NCI-H748 treated with DMSO at 0.1 percent for 48 hours (cell line): ENCODE results near the gene TGIF2.
"Not testable (repeated sequence)": the region's sequence is repeated elsewhere in the genome, so short reads cannot be mapped to it uniquely, and the experiment has no call there.

Experiments
- DNase-seq: peaks from one replicate; lab custom pipeline; 2025; lab: John Stamatoyannopoulos, UW

The TGIF2 gene

DNA sequence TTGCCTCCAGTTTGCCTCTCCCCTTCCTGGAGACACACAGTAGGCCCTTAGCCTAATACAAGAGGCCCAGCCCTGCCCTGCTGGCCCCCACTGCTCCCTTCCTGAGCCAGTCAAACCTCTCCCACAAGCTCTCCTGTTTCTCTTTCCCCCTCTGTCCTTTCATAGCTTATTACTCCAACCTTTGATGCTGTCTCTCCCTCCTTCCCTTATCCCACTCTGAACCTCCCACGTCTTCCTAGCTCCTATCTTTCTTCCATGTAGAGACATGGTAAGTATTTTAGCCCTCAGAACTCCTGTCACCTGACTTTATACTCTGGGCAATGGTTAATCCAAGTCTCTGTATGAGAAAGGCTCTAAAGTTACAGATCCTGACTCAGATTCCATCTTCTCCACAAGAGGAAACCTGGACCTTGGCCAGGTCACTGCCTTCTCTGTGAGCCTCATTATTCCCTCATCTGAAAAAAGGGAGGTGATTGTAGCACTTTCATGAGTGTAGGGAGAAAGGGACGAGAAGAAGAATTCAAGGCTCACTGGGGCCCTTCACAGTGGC is 6.7 kb downstream of the TGIF2 start:
- no peak for DNase-seq

DNA sequence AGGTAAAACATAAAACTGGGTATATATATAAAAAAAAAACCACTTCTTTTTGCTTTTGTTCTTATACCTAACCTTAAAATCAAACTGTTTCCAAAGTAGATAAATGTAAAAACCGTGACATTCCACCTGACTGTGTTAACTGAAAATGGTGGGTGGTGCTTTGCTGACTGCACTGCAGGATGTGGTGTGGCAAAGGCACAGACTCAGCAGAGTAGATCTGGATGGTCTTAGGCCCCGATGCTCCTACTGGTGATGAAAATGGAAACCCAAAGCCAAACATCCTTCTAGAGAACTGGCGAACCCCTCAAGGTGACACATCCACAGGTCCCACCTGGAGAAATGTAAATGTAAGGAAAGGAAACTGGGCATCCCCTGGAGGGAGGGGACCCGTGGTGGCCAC is 8.9 kb downstream of the TGIF2 start:
- DNase-seq, result no peak

DNA sequence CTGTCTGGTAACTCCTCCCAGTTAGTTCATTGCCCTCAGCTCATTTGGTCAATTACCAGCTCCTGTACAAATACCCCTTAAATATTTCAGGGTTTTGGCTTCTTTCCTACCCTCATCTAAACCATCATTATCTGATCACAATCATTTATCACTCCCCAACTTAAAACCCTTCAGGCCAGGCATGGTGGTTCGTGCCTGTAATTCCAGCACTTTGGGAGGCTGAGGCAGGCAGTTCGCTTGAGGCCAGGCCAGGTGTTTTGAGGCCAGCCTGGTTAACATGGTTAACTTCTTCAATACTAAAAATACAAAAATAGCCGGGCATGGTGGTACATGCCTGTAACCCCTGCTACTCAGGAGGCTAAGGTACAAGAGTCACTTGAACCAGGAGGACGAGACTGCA is 9.4 kb downstream of the TGIF2 start:
- no peak for DNase-seq

DNA sequence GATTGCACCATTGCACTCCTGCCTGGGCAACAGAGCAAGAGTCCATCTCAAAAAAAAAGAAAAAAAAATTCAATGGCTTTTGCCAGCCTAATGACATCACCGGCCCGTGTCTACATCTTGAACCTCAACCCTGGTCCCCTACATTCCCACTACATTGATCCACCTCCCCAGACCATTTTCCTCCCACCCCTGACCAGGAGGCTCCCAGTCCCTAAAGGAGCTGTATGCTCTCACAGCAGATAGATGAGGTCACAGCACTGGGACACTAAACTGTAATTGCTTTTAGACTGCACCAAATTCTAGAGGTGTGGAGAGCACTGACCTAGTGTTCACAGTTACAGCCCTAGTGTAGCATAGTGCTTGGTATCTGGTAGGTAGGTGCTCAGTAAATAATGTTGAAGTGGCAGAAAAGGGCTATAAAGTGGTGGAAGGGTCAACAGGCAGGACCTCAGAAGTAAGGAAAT is 10.7 kb downstream of the TGIF2 start:
- DNase-seq, result no peak

DNA sequence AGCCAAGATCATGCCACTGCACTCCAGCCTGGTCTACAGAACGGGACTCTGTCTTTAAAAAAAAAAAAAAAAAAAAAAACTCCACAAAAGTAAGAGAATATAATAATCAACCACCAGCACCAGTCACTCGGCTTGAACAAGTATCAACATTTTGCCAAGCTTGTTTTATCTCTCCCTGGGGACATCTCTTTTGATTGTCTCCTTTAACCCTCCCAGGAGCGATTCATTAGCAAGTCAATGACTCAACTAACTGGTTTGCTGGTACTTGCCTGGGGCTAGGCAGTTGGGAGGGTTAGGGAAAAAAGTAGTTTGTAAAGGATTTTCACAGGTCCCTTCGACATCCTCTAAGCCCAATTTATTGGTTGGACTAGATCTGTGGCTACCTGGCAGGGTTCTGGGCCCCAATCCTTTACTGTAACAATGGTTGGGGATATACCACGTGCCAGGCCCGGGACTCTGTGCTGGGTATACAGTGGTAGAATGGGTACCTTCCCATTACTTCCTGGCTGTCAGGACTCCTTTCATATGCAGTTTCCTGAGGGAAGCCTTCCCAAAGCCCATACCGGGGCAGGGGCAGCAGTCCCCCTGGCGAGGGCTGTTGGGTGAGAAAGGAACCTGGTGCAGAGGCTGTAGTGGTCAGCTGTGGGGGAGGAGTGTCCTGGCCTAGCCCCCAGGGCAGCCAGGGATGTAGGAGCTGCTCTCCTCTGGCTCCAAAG is 12.2 kb downstream of the TGIF2 start:
- no peak for DNase-seq

DNA sequence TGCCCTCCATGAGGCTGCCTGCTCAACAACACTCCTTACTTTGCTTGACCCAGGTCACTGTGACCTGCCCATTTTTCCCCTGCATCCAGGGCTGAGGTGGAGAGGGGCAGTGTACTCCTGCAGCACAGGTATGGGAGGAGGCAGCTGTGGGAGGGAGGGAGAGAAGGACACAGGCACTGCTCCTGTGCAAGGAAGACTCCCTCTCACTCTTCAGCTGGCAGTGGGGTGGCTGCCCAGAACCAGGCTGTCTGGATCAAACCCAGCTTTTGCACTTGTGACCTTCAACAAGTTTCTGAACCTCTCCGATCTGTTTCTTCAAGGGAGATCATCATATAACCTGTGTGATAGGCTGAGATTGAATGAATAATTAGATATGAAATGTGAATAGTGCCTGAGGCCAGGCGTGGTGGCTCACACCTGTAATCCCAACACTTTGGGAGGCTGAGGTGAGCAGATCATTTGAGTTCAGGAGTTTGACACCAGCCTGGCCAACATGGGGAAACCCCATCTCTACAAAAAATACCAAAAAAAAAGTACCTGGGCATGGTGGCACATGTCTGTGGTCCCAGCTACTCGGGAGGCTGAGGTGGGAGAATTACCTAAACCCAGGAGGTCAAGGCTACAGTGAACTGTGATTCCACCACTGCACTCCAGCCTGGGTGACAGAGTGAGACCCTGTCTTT is 14.1 kb downstream of the TGIF2 start:
- no peak for DNase-seq

DNA sequence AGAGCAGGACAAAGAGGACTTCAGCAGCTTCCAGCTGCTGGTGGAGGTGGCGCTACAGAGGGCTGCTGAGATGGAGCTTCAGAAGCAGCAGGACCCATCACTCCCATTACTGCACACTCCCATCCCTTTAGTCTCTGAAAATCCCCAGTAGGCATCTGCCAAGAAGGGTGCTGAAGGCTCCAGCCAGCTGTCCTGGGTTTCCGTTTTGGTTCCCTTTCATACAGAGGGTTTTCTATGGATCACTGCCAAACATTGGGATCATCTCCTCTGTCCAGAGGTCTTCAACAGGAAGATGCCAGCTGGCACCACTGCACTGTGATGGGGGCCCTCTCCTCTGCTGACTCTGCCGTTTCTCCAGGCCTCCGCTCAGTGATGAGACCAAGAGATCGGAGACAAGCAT is 17.9 kb downstream of the TGIF2 start:
- no peak for DNase-seq

DNA sequence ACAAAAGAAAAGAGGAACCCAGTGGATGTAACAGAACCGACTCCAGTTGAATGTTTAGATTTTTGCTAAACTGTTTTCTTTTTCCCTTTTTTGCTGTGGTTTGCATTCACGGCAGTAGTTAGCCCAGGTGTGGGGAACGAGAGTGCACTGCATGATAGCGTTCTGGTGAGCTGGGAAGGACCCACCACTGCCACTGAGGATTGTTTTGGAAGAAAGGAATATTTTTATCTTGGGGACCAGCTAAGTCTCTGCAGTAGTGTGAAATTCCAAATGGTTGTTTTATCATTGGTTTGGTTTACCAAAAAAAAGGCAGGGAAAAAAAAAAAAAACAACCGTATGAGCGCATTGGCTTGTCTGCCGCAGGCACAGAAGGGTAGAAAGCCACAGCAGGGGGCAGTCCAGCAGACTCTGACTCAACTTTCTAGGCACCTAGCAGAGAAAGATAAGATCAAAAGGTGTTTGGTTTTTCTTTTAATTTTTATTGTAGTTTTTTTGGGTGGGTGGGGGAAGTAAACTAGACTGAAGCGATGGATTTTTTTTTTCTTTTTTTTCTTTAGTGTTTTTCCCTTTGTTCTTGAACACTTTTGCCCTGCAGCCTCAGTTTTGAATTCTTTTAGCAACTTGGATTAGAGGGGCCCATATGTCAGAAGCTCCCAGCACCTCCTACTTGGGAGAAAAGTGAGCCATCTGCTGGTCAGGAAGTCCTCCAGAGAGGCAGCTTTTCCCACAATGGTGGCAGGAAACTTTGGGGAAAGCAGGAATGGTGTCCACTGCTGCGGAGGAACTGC is 18.7 kb downstream of the TGIF2 start:
- DNase-seq, result peak; percentile 8

DNA sequence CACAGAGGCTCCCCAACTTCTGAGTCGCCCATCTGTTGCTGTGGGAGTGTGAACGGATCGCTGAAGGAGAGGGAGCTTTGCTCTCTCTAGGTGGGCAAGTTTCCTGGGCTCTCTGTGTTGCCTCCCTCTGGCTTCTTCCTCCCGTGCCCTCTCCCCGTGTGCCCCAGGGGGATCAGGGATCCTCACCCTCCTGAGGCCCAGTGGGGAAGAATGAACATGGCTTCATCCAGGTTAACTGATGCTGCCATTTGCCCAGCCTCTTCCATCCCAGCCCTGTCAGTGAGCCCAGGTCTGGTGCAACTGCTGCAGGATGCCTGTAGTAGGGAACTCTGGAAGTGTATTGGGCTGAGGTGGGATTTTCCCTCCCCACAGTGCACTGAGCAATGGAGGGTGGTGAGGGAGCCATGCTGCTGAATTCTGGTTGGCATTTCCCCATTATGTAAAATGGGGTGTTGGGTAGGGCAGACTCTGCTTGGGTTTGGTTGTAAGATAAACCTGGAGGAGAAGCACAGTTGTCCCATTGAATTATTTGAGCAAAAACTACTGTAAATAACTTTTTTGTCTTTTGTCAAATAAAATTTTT is 20.0 kb downstream of the TGIF2 start:
- DNase-seq, result no peak

DNA sequence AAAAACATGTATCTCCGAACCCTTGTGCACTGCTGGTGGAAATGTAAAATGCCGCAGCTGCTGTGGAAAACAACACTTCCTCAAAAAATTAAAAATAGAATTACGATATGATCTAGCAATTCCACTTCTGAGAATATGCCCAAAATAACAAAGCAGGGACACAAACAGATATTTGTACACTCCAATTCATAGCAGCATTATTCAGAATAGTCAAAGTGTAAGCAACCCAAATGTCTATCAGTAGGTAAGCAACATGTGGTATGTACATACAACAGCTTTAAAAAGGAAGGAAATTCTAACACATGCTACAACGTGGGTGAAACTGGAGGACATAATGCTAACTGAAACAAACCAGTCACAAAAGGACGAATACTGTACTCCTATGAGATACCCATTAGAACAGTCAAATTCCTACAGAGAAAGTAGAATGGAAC is 26.5 kb downstream of the TGIF2 start:
- DNase-seq, result no peak

DNA sequence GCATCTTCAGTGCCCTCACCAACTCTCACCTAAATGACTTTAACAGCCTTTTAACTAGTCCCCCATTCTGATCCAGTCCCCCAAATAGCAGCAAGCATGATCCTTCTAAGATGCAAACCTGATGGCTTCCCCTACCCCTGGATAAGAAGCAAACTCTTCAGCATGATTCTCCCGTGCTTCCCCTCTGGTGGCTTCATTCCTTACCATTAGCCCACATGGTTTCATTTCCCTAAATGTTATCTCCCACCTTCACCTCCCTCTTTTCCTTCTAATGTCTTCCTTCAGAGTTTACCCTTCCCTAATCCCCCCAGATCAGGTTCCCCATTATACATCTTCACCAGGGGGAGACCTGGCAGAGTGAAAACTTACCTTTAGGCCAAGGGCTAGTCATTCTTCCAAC is 28.1 kb downstream of the TGIF2 start:
- no peak for DNase-seq

DNA sequence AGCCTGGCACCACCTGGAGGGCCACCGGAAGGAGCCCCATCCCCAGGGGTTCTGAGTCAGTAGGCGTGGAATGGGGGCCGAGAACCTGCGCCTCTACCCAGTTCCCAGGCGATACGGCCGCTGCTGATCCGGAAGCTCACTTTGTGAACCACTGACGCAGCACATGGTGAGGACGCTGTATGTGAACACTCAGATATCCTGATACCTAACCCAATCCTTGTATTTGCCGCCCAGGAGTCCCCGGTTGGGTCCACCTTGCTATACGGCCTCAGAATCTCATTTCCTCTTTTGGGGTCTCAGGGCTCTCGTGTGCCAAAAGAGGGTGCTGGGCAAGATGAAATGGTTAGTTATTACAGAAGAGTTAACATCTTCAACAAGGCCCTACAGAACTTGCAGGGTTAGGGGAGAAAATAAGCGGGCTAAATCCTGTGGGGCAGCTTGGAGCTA is 31.6 kb downstream of the TGIF2 start:
- DNase-seq, result no peak

DNA sequence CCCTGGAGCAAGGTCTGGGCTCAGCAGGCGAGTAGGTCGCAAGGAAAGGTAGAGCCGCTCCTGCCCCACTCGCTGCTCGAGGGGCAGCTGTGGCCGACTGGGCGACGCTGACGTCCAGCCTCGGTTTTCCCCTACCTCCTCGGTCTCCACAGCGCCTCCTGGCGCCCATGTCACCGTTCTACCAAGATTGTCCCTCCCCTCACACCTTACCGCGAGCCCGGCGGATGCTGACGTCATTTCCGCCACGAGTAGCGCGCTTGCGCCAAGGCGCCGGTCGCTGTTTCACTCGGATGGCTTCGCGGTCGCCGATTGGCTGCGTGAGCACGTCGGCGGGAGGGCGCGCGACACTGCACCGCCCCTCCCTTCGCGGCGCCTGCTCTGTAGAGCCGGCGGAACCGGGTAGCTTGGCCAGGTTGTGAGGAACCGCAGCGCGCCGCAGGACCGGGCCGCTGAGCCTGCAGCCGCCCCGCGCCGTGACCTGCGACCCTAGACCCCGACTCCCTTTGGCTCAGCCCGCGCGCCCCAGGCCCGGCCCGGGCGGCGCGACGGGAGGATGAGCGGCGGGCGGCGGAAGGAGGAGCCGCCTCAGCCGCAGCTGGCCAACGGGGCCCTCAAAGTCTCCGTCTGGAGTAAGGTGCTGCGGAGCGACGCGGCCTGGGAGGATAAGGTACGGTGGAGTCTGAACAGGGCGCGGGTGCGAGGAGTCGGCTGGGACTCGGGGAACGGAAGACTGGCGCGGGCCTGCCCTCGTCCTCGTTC is 32.2 kb downstream of the TGIF2 start, which contains the start of gene RAB5IF:
Gene RAB5IF, plus strand, starts transcription at position 381 of the 759 bp plus-strand sequence. Its CDS starts 173 bp downstream, at position 554.
- DNase-seq, result peak; percentile 93

DNA sequence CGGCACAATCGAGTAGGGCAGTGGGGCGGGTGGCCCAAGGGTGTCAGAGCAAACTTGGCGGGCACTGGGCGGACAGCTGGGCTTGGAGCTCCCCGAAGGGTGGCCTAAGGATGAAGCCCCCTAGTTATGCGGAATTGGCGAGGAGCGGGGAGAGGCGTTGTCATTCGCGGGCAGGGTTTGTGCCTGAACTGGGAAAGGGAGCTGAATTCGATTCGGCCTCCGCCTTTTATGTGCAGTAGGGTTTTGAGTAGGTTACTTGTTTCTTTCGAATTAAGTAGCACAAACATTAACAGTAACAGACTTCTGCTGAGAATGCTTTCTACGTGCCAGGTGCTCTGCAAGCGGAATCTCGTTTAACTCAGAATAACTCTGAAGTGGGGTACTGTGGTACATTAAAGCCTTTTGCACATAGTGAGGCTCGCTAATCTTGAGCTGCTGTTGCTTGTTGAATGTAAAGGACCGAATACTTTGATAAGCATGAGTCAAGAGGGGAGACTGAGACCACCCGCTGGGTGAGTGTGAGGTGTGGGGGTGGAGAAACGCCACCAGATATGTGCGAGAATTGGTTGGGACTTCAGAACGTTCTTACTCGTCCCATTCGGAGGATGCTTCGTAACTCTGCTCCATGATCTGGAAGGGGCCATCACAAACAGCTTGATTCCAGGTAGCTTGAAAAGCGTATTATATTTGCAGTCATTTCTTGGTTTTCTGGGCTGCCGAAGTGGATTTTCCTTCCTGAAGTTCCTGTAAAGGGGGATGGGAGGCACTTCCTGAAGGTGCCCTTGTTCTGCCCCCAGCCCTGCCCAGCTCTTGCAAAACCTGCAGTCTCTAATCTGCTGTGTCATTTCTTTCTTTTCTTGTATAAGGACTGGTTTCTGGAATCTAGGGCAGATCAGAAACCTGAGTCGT is 33.0 kb downstream of the TGIF2 start:
- no peak for DNase-seq

DNA sequence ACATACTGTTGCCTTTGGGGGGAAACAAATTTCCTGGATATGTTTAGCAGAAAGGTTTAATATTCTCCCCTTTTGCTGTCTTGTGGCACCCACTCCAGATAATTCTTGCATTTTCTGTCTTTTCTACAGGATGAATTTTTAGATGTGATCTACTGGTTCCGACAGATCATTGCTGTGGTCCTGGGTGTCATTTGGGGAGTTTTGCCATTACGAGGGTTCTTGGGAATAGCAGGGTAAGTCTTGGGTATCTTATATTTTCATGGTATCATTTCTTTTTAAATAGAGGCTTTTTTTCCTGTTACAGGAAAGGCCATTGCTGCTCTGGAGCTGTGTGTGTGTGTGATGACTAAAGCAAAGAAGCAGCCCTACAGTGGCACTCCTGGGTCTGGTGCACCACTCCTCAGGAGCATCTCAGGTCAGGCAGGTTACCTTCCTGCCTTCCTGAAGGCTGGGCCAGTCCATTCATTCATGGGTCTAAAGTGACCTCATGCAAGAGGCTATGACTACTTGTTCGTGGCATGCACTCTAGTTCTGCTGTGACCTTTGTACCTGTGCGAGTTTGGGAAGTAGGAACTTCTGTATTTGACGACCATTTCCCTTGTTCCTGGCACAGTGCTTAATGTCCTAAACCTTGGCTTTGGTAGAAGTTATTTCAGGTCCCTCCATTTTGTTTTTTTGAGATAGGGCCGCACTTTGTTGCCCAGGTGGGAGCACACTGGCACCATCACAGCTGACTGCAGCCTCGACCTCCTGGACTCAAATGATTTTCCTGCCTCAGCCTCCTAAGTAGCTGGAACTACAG is 34.4 kb downstream of the TGIF2 start:
- no peak for DNase-seq

DNA sequence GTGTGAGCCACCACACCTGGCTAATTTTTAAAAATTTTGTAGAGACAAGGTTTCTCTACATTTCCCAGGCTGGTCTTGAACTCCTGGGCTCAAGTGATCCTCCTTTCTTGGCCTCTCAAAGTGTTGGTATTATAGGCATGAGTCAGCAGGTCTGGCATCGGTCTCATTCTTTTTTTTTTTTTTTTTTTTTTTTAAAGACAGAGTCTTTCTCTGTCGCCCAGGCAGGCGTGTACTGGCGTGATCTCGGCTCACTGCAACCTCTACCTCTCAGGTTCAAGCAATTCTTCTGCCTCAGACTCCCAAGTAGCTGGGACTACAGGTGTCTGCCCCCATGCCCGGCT is 35.0 kb downstream of the TGIF2 start:
- not testable (repeated sequence) for DNase-seq

DNA sequence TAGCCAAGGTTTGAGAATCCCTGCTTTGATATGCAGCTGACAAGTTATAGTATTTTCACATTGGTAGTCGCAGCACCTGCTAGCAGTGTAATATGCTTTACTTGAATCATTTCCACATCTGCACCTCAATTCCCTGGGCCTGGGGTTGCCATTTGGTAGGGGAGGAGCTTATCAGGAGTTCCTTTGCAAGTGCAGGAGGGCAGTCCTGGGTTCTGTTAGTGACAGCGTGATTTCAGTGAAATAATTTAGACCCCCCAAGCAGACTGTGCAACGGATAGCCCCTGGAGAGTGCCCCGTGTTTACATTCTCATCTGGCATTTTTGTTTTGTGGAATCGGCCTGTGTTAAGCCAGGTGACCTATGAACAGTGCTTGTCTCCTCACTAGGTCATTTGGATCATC is 38.2 kb downstream of the TGIF2 start:
- no peak for DNase-seq

DNA sequence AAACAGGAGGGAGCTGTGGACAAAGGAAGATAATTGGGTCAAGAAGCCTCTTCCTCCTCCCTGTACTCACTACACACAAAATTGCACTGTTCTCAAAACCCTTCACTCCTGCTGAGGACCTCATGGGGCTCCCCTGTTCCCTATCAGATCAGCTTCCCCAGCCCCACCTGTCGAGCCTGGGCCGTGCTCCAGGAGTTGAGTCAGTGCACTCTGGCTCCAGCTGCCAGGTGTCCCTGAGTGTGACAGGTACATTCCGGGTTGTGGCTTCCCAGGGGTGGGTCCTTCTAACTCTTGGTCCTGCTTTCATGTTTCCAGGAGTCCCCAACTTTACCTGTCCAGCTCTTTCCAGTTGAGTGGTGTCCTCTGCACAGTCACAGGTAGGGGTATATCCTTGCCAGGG is 40.6 kb downstream of the TGIF2 start:
- no peak for DNase-seq

DNA sequence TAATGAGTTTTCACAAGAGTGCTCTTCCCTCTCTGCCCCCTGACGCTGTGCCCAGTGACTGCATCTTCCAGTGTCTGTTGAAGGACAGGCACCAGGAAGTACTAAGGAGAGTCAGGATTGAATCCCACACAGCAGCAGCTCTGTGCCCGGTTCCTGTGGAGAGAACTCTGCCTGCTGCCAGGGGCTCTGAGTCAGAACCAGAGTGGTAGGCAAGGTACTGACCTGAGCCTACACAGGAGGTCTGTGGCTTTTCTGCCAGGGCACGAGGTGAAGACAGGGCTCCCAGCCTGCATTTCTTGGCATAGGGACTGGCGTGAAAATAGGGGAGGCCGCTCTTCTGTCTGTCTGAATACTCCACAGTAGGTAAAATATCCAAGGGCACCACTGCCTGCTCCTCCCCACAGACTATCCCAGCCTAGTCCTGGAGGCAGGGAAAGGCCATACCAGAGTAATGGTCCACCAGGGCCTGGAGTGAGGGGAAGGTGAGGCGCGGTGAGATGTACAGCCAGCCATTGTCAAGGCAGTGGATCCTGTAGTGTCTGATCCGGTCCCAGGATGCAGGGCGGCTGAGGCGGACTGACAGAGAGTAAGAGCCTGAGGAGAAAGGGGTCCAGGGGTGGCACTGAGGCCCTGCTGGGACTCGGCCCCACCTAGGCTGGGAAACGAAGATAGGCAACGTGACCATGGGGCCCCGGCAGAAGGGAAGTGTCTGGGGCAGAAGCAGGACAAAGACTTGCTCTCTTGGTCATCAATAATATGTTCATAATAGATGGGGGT is 41.6 kb downstream of the TGIF2 start:
- DNase-seq, result no peak
